NCI-H1436 (cell line): ENCODE measurements around the gene FRS2.
"Not testable (repeated sequence)": the region's sequence is repeated elsewhere in the genome, so short reads cannot be mapped to it uniquely, and the experiment has no call there.

Source experiments
- DNase-seq: peaks from one replicate; lab custom pipeline; 2025; lab: John Stamatoyannopoulos, UW

Gene FRS2

DNA sequence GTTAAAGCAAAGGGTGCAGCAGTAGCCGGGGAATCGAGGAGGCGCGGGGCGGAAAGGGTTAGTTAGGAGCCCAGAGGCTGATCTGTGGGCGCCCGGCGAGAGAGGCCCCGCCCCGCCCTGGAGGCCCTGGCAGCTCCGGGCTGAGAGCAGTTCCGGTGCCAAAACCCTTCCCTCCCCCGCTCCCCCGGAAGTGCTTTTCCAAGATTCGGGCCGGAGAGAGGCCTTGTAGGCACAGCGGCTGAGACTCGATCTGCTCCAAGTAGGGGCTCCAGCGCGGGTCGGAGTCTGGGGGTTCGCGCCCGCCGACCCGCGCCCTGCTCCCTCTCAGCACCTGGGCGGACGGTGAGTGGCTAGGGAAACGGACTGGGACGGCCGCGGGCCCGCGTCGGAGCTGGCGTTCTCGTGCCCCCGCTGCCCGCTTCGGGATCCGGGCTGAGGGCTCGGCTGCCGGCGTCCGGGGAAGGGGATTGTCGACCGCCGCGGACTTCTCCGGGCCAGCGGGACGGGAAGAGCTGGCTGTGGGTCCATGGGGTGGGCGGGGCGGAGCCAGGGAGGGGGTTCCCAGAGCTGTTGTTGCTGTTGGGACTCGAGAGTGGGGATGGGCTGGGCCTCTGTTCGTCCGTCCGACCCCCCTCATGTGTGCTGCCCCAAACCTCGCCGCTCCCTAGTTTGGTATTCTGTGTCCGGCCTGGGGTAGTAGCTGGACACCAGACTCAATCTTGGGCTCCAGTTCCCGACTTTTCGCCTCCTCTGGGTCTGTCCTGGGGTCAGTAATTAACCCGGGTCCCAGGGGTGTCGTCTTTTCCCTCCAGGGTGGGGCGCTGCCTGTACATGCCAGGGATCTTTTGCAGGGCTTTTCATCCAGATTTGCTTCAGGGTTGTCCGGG, at the start of gene FRS2:
Gene FRS2 (plus strand): TSS at position 200 of the 887 bp plus-strand sequence. CDS start 98,643 bp downstream, outside the sequence.
- peak; percentile 84 for DNase-seq

GRCh38 chr12:69421548-69421947, 48.6 kb upstream of the FRS2 start:
- no peak for DNase-seq

DNA sequence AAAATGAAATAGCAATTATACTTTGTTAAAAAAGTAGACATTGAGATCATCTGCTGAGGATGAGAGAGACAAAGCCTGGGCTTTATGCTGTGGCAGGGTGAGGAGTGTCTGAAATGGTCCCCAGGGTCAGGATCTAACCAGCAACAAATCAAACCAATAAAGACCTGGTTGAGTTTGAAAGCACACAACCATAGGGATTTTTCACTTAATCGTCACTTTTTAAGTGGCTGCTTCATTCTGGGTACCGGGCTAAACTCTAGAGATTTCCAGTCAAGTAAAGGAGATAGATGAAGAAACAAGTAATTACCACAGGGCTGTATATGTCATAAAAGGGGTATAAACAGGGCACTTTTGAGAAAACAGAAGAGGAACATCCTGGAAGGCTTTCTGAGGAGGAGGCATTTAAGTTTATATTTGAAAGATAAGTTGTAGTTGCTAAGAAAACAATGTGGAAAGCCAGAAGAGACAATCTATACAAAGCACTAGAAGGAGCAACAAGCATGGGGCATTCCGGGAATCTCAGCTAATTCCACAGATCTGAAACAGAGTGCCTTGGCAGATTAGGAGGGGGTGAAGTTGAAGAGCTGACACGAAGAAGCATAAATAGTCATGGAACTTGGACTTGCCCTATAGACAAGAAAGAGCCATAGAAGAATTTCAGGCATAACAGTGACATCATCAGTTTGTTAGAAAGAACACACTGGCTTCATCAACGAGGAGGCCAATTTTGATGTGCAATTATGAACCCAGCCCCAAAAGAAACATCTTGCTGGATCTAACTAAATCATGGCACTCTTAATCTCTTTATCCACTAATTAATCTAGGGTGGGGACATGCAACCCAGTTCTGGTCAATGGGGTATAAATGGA, 46.9 kb upstream of the FRS2 start:
- no peak for DNase-seq

DNA sequence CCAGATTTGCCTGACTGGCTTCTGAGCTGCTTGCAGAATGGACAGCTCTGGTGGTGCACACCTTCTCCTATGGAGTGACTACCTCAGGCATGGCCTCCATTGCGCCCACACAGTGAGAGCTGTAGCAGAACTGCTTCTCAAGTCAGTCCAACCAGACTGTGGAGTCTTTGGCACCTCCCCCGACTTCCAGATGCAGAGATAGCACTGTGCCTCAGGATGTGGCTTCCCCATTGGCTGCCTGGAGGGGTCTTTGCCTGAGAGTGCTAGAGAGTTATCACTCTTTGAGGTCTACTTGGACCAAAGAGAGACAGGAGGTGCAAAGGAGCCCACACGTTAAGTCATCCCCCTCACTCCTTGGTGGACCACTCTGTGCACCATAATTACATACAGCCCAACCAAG, 44.8 kb upstream of the FRS2 start:
- DNase-seq: no peak

DNA sequence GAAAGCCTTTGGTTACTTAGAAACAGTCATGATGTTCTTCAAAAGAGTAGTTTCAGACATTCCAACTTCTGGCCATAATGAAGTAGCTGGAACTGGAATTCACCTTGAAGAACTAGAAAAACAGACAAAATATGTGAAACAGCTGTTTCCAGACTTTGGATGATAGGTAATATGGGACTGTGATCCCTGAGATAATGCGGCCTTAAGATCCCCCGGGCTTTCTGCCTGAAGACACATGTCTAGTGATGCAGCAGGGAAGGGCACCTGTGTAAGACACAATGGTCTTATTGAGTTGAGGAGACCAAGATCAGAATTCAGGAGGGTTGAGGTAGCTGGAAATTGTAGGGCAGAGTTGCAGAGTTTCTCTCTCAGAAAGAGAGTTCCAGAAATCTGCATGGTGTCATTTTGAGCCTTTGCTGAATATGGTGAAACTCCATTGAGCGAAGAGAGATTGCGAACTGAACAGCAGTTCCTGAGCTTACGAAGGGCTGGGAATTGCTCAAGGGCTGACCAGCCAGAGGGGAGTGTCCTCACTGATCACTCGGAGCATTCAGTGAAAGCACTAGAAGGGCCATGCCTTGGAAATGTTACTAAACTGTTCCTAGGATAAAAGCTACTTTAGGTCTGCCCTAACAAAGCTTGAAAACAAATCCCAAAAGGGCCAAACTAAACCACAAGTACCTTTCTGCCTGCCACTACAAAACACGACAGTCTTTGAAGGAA, 41.7 kb upstream of the FRS2 start:
- no peak for DNase-seq

DNA sequence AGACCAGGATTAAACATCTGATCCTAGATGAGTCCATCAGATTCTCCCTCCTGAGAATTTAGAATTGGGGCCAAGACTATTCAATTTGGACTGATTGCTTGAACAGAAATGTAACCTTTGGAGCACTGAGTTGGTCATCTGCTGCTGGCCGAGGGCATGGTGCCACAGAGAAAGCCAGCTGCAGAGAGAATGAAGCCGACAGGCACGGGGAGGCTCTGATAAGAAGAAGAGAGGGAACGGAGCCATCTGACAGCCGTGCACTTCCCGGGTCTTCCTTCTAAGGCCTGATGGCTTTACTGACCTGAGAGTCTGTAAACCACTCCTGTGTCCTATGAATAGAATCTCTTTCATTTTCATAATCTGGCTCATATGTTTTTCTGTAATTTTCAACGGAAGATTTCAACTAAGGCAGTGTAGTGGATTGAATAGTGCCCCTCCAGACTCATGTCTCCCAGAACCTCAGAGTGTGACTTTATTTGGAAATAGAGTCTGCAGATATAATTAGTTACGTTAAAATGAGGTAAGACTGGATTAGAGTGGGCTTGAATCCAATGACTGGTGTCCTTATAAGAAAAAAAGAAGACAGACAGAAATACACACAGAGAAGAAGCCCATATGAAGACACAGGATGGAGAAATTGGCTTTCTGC, 39.1 kb upstream of the FRS2 start:
- no peak for DNase-seq

DNA sequence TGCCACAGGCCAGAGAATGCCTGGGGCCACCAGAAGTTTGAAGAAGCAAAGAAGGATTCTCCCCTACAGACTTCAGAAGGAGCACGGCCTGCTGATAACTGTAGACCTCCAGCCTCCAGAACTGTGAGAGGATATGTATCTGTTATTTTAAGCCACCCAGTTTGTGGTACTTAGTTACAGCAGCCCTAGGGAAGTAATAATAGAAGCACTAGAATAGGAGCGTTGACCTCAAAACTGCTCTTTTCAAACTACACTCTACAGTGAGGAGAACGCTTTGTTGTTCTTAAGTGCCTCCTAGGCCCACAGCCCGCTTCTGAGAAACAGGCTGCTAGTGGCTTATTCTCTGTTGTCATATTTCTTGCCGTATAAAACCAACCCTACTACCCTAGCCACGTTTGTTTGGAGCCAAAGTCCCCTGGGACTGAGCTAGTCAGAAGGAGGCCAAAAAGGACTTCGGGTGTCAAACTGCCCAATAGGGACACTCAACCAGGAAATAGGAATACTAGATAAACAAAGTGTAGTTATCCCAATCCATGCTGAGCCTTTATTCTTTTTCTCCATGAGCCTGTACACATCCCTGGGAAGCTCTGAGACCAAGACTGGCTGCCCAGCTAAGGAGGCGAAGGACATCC, 38.5 kb upstream of the FRS2 start:
- DNase-seq: no peak

GRCh38 chr12:69433653-69434052, 36.5 kb upstream of the FRS2 start:
- DNase-seq: no peak

DNA sequence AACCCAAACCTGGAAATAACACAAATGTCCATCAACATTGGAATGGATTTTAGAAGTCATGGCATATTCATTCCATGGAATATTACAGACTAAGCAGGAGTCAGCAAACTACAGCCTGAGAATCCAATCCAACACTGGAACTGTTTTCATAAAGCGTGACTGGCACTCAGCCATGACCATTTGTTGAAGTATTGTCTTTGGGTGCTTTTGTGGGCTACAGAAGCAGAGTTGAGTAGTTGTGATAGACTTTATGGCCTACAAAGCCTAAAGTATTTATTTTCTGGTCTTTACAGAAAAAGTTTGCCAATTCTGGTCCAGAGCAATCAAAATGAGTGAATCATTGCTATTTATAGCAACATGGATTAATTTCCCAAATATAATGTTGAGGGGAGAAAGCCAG, 34.5 kb upstream of the FRS2 start:
- DNase-seq: no peak

DNA sequence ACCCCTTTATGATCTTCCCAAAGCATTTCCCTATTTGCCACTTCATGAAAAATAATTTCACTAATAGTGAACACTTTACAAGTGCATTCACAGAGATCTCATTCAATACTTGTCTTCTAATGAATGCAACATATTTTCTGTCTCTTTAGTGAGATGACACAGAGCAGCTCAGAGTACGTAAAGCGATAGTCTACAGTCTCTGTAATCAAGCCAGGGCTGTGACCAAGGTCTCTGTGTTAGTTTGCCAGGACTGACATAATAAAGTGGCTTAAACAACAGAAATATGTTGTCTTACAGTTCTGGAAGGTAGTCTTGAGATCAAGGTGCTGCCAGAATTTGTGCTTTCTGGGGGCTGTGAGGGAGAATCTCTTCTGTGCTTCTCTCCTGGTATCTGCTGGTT, 33.1 kb upstream of the FRS2 start:
- DNase-seq: no peak

GRCh38 chr12:69438539-69438938, 31.6 kb upstream of the FRS2 start:
- no peak for DNase-seq

DNA sequence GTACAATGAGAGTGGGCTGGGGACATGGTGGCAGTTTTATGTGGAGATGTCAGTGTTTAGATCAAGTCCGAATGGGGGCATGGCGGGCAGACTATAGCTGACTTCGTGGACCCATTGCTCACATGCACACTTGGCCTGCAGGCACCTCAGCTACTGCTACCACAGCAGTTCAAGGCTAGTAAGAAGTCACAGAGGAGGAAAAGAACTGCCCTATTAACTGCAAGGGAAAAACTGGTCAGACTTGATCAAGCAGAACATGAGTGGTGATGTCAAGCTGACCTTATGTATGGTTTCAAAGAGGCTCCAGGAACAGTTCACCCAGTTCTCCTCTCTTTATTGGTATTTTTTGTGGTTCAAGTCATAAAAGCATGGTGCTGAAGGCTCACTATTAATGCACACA, 30.2 kb upstream of the FRS2 start:
- DNase-seq: no peak

- DNase-seq: no peak
Observed at GRCh38 chr12:69440886-69441285, 29.3 kb upstream of the FRS2 start.

DNA sequence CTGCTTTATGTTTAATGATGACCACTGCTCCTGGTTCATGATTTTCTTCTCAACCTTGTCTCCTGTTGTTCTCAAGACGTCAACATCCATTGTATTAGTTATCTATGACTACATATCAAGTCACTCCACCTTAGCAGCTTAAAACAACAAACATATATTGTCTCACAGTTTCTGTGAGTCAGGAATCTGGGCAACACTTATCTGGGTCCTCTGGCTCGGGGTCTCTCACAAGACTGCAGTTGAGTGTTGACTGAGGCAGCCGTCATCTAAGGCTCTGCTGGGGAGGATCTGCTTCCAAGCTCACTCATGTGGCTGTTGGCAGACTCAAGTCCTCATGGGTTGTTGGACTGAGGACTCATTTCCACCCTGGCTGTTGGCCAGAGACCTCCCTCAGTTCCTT, 27.3 kb upstream of the FRS2 start:
- DNase-seq: no peak

GRCh38 chr12:69443916-69444315, 26.3 kb upstream of the FRS2 start:
- no peak for DNase-seq

DNA sequence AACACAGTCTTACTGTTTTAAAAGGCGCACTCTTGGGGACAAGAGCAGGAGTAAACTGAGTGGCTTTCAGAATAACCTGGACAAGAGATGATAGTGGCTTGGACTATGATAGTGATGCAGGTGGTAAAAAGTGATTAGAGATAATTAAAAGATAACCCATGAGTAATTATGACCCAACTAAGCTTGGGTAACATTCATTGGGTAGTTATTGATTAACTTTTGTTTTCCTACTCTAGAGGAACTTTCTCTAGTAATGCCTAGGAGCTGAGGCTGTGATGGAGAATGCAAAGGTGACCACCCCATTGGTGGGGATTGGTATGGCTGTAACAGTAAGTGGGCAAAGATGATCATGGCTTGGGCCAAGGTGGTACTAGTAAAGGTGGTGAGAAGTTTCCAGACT, 22.3 kb upstream of the FRS2 start:
- DNase-seq: no peak

DNA sequence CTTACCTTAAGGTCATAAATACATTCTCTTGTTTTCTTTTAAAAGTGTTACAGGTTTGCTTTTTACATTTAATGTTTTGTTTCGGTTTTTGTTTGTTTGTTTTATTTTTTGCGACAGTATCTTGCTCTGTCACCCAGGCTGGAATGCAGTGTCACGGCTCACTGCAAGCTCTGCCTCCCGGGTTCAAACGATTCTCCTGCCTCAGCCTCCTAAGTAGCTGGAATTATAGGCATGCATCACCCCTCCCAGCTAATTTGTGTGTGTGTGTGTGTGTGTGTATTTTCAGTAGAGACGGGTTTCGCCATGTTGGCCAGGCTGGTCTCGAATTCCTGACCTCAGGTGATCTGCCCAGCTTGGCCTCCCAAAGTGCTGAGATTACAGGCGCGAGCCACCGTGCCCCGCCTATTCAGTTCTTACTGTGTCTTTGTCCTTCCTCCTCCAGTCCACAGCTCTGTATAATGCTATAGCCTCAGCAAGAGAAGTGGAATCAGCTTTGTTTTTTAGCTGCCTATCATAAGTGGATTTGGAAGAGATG, 17.5 kb upstream of the FRS2 start:
- DNase-seq: not testable (repeated sequence)

DNA sequence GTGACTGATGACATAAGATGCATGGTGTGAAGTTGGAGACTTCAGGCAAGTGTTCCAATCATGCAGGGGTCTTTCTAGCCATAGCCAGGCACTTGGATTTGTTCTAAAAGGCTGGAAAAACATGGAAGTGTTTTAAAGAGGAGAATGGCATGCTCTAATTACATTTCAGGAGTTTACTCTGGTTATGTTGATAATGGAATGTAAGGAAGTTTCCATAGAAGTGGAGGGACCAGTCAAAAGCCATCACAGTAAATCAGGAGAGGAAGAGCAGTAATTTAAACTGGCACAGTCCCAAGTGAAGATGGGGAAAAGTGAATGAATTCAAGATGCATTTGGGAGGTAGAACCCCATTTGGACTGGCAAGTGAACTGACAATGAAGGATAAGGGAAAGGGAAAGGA, 13.9 kb upstream of the FRS2 start:
- no peak for DNase-seq

DNA sequence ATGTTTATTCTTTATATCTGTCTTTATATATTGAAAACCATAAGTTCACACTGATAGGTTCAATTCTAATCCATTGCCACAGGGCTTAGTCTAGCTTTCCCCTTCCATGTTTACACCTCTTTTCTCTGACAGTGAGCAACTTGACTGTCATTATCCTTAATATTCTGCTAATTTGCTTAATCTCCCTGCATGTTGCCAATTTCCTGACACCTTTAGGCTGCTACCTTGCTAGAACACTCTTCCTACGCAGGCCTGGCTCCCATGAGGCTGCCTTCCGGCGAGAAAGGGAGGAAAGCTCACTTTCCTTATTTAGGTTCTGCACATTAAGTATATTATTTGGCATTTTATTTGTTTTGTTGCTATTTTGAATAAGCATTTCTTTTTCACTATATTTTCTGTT, 12.8 kb upstream of the FRS2 start:
- no peak for DNase-seq

- DNase-seq: no peak
Observed at GRCh38 chr12:69459477-69459876, 10.7 kb upstream of the FRS2 start.

GRCh38 chr12:69464428-69464827, 5.8 kb upstream of the FRS2 start:
- no peak for DNase-seq
